Calu3 (cell line): ENCODE measurements around the gene KCMF1. TPM values are rescaled to one million over a fixed set of nuclear protein-coding genes. Genes with fewer than 3 reads are reported as not detected.

ENCODE experiments used
- BruUV-seq: library from RNA; stranded (reverse); fragments of 400-500 nt; replicated peaks from 2 replicates; lab custom pipeline; 2021; lab: Mats Ljungman, UMichigan
- CTCF ChIA-PET: fragments of 300-600 bp; sonication (Branson Sonifier 250); formaldehyde crosslinking; loops from one replicate; lab custom pipeline; 2022; ENCODE audit warnings: antibody characterized with exemption; lab: Charles Lee
- DNase-seq: peaks from one replicate; pipeline ENCODE4 v3.0.0; 2022
- H3K27ac Mint-ChIP-seq: one replicate; pipeline ENCODE4 v1.8.0; 2022; ENCODE audit warnings: mixed read lengths; ENCODE audit not compliant: unreplicated experiment
- H3K27me3 Mint-ChIP-seq: one replicate; pipeline ENCODE4 v1.8.0; 2022; ENCODE audit warnings: mixed read lengths; ENCODE audit not compliant: unreplicated experiment
- H3K36me3 Mint-ChIP-seq: one replicate; pipeline ENCODE4 v1.8.0; 2022; ENCODE audit warnings: mild to moderate bottlenecking, moderate library complexity, mixed read lengths; ENCODE audit not compliant: insufficient read depth, unreplicated experiment
- H3K4me1 Mint-ChIP-seq: one replicate; pipeline ENCODE4 v1.8.0; 2022; ENCODE audit warnings: mild to moderate bottlenecking, low read depth, mixed read lengths; ENCODE audit not compliant: unreplicated experiment
- H3K4me3 Mint-ChIP-seq: one replicate; pipeline ENCODE4 v1.8.0; 2022; ENCODE audit warnings: mild to moderate bottlenecking, low read depth, moderate library complexity, mixed read lengths; ENCODE audit not compliant: unreplicated experiment
- H3K9me3 Mint-ChIP-seq: one replicate; pipeline ENCODE4 v1.8.0; 2022; ENCODE audit warnings: low read depth, mixed read lengths; ENCODE audit not compliant: unreplicated experiment
- intact Hi-C: fragments of 100-400 bp; cut with micrococcal nuclease; formaldehyde crosslinking; loops from one replicate; pipeline ENCODE4 v1.10.0; 2022; ENCODE audit not compliant: unreplicated experiment
- total RNA-seq: library from RNA; stranded (reverse); gene quantifications from 2 replicates; pipeline ENCODE4 v1.2.3, GENCODE V29; 2022
- TF ChIP-seq, protein P1 (sequence below): fragments of 200-600 bp; IDR thresholded peaks from one replicate; pipeline ENCODE4 v1.8.0; 2022; ENCODE audit warnings: antibody characterized with exemption; ENCODE audit not compliant: unreplicated experiment

KCMF1 gene
- total RNA-seq, 1 experiment from 2014 or later, result 69.8 TPM

DNA sequence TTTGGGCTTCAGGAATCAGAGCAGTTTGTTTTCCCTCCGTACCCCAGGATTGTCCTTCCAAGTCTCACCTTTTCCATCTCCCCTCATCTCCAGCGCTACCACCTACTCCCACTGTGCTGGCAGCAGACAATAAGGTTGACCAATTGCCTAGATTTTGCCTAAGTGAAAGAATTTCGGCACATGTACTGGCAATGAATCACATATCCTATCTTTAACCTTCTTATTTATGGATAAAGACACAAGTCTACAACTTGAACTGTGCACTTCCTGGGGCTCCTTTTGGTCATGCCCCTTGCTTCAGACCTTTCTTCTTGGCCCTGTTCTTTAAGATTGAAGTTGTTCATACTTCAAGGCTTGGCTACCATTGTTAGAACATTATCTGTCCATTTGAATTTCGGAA lies 71.4 kb downstream of the KCMF1 start:
- no peaks in the 10 kb centered on the region for H3K9me3 Mint-ChIP-seq
- H3K36me3 Mint-ChIP-seq, result peaks cover 33% of the 10 kb centered on the region
- H3K27me3 Mint-ChIP-seq, result no peaks in the 10 kb centered on the region
- peaks cover 13% of the 10 kb centered on the region for H3K4me1 Mint-ChIP-seq
- H3K27ac Mint-ChIP-seq, result no peak overlapping the region
- CTCF ChIA-PET, result no interaction called here
- TF ChIP-seq, protein P1, sequence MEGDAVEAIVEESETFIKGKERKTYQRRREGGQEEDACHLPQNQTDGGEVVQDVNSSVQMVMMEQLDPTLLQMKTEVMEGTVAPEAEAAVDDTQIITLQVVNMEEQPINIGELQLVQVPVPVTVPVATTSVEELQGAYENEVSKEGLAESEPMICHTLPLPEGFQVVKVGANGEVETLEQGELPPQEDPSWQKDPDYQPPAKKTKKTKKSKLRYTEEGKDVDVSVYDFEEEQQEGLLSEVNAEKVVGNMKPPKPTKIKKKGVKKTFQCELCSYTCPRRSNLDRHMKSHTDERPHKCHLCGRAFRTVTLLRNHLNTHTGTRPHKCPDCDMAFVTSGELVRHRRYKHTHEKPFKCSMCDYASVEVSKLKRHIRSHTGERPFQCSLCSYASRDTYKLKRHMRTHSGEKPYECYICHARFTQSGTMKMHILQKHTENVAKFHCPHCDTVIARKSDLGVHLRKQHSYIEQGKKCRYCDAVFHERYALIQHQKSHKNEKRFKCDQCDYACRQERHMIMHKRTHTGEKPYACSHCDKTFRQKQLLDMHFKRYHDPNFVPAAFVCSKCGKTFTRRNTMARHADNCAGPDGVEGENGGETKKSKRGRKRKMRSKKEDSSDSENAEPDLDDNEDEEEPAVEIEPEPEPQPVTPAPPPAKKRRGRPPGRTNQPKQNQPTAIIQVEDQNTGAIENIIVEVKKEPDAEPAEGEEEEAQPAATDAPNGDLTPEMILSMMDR, result no peak
- no peak for DNase-seq
- intact Hi-C loops, result no loop called here
- no TSS peak for BruUV-seq
- no peak overlapping the region for H3K4me3 Mint-ChIP-seq

DNA sequence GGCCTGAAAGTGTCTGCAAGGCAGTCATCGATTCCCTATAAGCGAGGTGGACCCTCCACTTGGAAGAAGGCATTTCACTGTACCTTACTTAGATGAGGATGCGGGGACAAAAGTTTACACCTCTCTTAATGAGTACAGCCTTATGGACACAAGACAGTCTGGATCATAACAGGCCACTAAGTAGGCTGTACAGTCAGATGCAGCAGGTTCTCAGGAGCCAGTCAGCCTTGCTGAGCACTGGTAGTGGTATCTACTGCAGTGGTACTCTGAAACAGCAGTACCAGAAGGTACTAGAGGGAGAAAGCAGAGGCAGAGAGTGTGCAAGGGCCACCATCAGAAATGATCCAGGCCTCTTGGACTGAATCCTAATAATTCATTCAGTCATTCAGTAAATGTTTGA lies 77.6 kb downstream of the KCMF1 start:
- H3K4me1 Mint-ChIP-seq, result peaks cover 15% of the 10 kb centered on the region
- TF ChIP-seq, protein P1, result no peak
- no peaks in the 10 kb centered on the region for H3K27me3 Mint-ChIP-seq
- H3K9me3 Mint-ChIP-seq, result no peaks in the 10 kb centered on the region
- CTCF ChIA-PET, result no interaction called here
- no TSS peak for BruUV-seq
- H3K27ac Mint-ChIP-seq, result no peak overlapping the region
- H3K36me3 Mint-ChIP-seq, result peaks cover 36% of the 10 kb centered on the region
- DNase-seq, result no peak
- no peak overlapping the region for H3K4me3 Mint-ChIP-seq
- intact Hi-C loops, result no loop called here

DNA sequence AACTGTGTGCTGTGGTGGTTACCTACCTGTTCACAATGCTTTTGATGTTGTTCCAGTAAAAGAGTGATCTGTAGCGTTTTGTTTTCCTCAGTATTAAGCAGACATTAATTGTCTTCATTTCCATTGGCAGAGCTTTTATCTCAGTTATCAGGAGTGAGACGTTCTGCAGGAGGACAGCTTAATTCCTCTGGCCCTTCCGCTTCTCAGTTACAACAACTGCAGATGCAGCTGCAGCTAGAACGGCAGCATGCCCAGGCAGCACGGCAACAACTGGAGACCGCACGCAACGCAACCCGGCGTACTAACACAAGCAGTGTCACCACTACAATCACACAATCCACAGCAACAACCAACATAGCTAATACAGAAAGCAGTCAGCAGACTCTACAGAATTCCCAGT lies 78.3 kb downstream of the KCMF1 start:
- Mint-ChIP-seq H3K4me3 (no peak overlapping the region), H3K9me3 (no peaks in the 10 kb centered on the region), H3K27me3 (no peaks in the 10 kb centered on the region), H3K27ac (no peak overlapping the region), H3K36me3 (peaks cover 33% of the 10 kb centered on the region), H3K4me1 (peaks cover 21% of the 10 kb centered on the region)
- intact Hi-C loops, result no loop called here
- BruUV-seq, result no TSS peak
- no peak for DNase-seq
- CTCF ChIA-PET, result no interaction called here
- TF ChIP-seq, protein P1, result no peak

DNA sequence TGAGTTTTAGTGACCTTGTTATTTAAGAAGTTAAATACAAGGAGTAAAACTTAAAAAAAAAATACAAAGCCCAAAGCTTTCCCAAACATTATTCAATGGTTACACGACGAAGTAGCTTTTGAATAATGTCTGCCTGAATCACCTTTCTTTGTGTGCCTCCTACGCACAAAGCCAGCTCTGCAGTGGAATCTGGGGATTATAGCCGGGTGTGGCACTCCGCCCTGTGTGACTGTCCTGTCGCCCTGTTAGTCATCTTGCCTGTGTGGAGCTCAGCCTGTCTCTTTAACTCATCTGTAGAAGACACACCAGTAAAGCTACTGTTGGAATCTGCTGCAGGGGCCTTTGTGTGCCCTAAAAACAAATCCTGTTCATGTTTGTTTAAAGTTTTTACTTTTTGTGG lies 82.8 kb downstream of the KCMF1 start:
- intact Hi-C loops, result no loop called here
- Mint-ChIP-seq H3K27me3 (no peaks in the 10 kb centered on the region), H3K4me1 (peaks cover 29% of the 10 kb centered on the region), H3K27ac (no peak overlapping the region), H3K9me3 (no peaks in the 10 kb centered on the region), H3K4me3 (no peak overlapping the region), H3K36me3 (peaks cover 41% of the 10 kb centered on the region)
- TF ChIP-seq, protein P1, result no peak
- no TSS peak for BruUV-seq
- DNase-seq, result peak; percentile 54
- CTCF ChIA-PET, result interaction anchor here (0.6 to 1.6 kb wide), 7 partner anchors 13 to 242 kb away, joined by 3 to 5 read pairs (median 4); no protein-coding TSS in a partner anchor
